ENCODE data around the gene VPS37C.

The VPS37C gene

GRCh38 chr11:61117168-61117520 is 44.1 kb downstream of the VPS37C start:
- peaks cover 57% of the 10 kb centered on the region for H3K4me1 Mint-ChIP-seq
- no peaks in the 10 kb centered on the region for H3K36me3 Mint-ChIP-seq (ENCODE audit: low read depth)
- TF ChIP-seq CTCF (IDR thresholded peaks at IDR 0.05): no peak
- no peak overlapping the region for H3K4me3 Mint-ChIP-seq
- no peak overlapping the region for H3K27ac Mint-ChIP-seq
- H3K9me3 Mint-ChIP-seq: no peaks in the 10 kb centered on the region
- DNase-seq: no peak
- peaks cover 4% of the 10 kb centered on the region for H3K27me3 Mint-ChIP-seq (ENCODE audit: low read depth, poor library complexity)

- Mint-ChIP-seq H3K4me3 (no peak overlapping the region), H3K36me3 (ENCODE audit: low read depth) (no peaks in the 10 kb centered on the region), H3K4me1 (peaks cover 59% of the 10 kb centered on the region), H3K9me3 (no peaks in the 10 kb centered on the region), H3K27me3 (ENCODE audit: low read depth, poor library complexity) (peaks cover 4% of the 10 kb centered on the region), H3K27ac (peak overlapping the region; percentile 43)
- no peak for DNase-seq
- no peak for TF ChIP-seq CTCF (IDR thresholded peaks at IDR 0.05)
Measured at GRCh38 chr11:61116426-61117167, 44.6 kb downstream of the VPS37C start.

- H3K36me3 Mint-ChIP-seq (ENCODE audit: low read depth): no peaks in the 10 kb centered on the region
- DNase-seq: no peak
- peak overlapping the region; percentile 83 for H3K27ac Mint-ChIP-seq
- no peaks in the 10 kb centered on the region for H3K9me3 Mint-ChIP-seq
- no peak overlapping the region for H3K4me3 Mint-ChIP-seq
- H3K27me3 Mint-ChIP-seq (ENCODE audit: low read depth, poor library complexity): peaks cover 4% of the 10 kb centered on the region
- peaks cover 55% of the 10 kb centered on the region for H3K4me1 Mint-ChIP-seq
- TF ChIP-seq CTCF (IDR thresholded peaks at IDR 0.05): no peak
Measured at GRCh38 chr11:61115498-61116224, 45.6 kb downstream of the VPS37C start.

- Mint-ChIP-seq H3K4me1 (peaks cover 55% of the 10 kb centered on the region), H3K27ac (peak overlapping the region; percentile 77), H3K4me3 (no peak overlapping the region), H3K9me3 (no peaks in the 10 kb centered on the region), H3K36me3 (ENCODE audit: low read depth) (no peaks in the 10 kb centered on the region), H3K27me3 (ENCODE audit: low read depth, poor library complexity) (peaks cover 4% of the 10 kb centered on the region)
- no peak for TF ChIP-seq CTCF (IDR thresholded peaks at IDR 0.05)
- no peak for DNase-seq
Measured at GRCh38 chr11:61114913-61115312, 46.3 kb downstream of the VPS37C start.

- peaks cover 65% of the 10 kb centered on the region for H3K4me1 Mint-ChIP-seq
- H3K27me3 Mint-ChIP-seq (ENCODE audit: low read depth, poor library complexity): peaks cover 4% of the 10 kb centered on the region
- no peaks in the 10 kb centered on the region for H3K9me3 Mint-ChIP-seq
- TF ChIP-seq CTCF (IDR thresholded peaks at IDR 0.05): no peak
- H3K27ac Mint-ChIP-seq: no peak overlapping the region
- H3K4me3 Mint-ChIP-seq: no peak overlapping the region
- no peaks in the 10 kb centered on the region for H3K36me3 Mint-ChIP-seq (ENCODE audit: low read depth)
- no peak for DNase-seq
Measured at GRCh38 chr11:61113201-61113600, 48.0 kb downstream of the VPS37C start.

Data from nephron progenitor cell (in vitro differentiated cells).